A549 (cell line): ENCODE results near the gene HGS. TPM values are rescaled to one million over a fixed set of nuclear protein-coding genes. Genes with fewer than 3 reads are reported as not detected.
A peak's percentile ranks its signal among the peaks of the same experiment; 100 is the strongest.

Experiments
- ATAC-seq, 2 experiments: fragments of 200-7000 bp in 1 of 2; fragments of >200 bp in 1 of 2; cut with Nextera tagmentation in 1 of 2; cut with Tn5 transposase in 1 of 2; 3 replicates each; pipeline versions ENCODE4 v1.8.0 to v1.9.1; 2018 to 2020; ENCODE audit warnings: mild to moderate bottlenecking in 1 of 2, moderate library complexity in 1 of 2
- CTCF ChIA-PET: fragments of 300-600 bp; sonication (Branson Sonifier 250); formaldehyde crosslinking; extraction: SDS; loops from one replicate; lab custom pipeline; 2021; ENCODE audit warnings: antibody characterized with exemption, inconsistent platforms; lab: Yijun Ruan, JAX
- POLR2A ChIA-PET: fragments of 350-600 bp; formaldehyde crosslinking; extraction: SDS; loops from one replicate; lab custom pipeline; 2021; ENCODE audit warnings: antibody characterized with exemption, inconsistent platforms; lab: Yijun Ruan, JAX
- DNase-seq, 2 experiments: peaks; one replicate each; pipeline versions ENCODE4 v3.0.0 to v3.0.0-alpha.2; 2011 to 2016; ENCODE audit warnings: low read depth in 1 of 2, low spot score in 1 of 2
- FAIRE-seq: peaks from 2 replicates; lab custom pipeline; 2011; peaks lifted over from hg19 to GRCh38; lab: Jason Lieb, UNC
- H3K27ac ChIP-seq, 2 experiments: fragments of >200 bp; sonication (Bioruptor Twin); formaldehyde crosslinking; 3 replicates each; pipeline ENCODE4 v1.5.1; 2016 to 2017
- H3K4me1 ChIP-seq: fragments of >200 bp; sonication (Bioruptor Twin); formaldehyde crosslinking; 3 replicates; pipeline ENCODE4 v1.6.1; 2016
- H3K4me2 ChIP-seq: fragments of >200 bp; sonication (Bioruptor Twin); formaldehyde crosslinking; 3 replicates; pipeline ENCODE4 v1.6.1; 2016
- H3K4me3 ChIP-seq: fragments of >200 bp; sonication (Bioruptor Twin); formaldehyde crosslinking; 3 replicates; pipeline ENCODE4 v1.5.1; 2016
- H3K9me3 ChIP-seq: fragments of >200 bp; sonication (Bioruptor Twin); formaldehyde crosslinking; 3 replicates; pipeline ENCODE4 v1.6.1; 2016
- CEBPB ChIP-seq, 2 experiments: fragments of >200 bp in 1 of 2; sonication (Bioruptor Twin) in 1 of 2; formaldehyde crosslinking in 1 of 2; IDR thresholded peaks; 2 replicates each; pipeline ENCODE4 v1.6.1; 2012 to 2016
- CTCF ChIP-seq: fragments of >200 bp; sonication (Bioruptor Twin); formaldehyde crosslinking; IDR thresholded peaks from 3 replicates; pipeline ENCODE4 v1.5.1; 2016
- FOSL2 ChIP-seq, 2 experiments: fragments of 450-650 bp in 1 of 2; fragments of >200 bp in 1 of 2; sonication (Bioruptor Twin) in 1 of 2; formaldehyde crosslinking; IDR thresholded peaks; 2 replicates each; pipeline versions ENCODE4 v1.5.0 to v1.6.1; 2016 to 2020; ENCODE audit warnings: mild to moderate bottlenecking in 1 of 2, moderate library complexity in 1 of 2
- HDAC2 ChIP-seq: fragments of 200-600 bp; sonication (generic); IDR thresholded peaks from 2 replicates; pipeline ENCODE4 v1.6.1; 2016
- HEYL ChIP-seq: fragments of 250-450 bp; sonication (Bioruptor Pico); IDR thresholded peaks from 2 replicates; pipeline ENCODE4 v1.8.0; 2021; ENCODE audit warnings: mild to moderate bottlenecking, moderate library complexity
- HOXB5 ChIP-seq: fragments of 250-450 bp; sonication (Bioruptor Pico); IDR thresholded peaks from 2 replicates; pipeline ENCODE4 v1.5.0; 2020; ENCODE audit warnings: mild to moderate bottlenecking, moderate library complexity
- KDM5A ChIP-seq: fragments of 200-600 bp; sonication (generic); IDR thresholded peaks from 2 replicates; pipeline ENCODE4 v1.6.1; 2016; ENCODE audit warnings: antibody characterized with exemption, mild to moderate bottlenecking
- MAFK ChIP-seq: fragments of 450-650 bp; IDR thresholded peaks from 2 replicates; pipeline ENCODE4 v1.6.1; 2014; ENCODE audit not compliant: partially characterized antibody
- MYC ChIP-seq: IDR thresholded peaks from 2 replicates; pipeline ENCODE4 v1.6.1; 2012; ENCODE audit warnings: mild to moderate bottlenecking, inconsistent platforms, low read length, improper control_type of control experiment, borderline replicate concordance
- NR3C1 ChIP-seq: fragments of >200 bp; sonication (Bioruptor Twin); formaldehyde crosslinking; IDR thresholded peaks from 3 replicates; pipeline ENCODE4 v1.6.1; 2017
- RAD21 ChIP-seq, 2 experiments: fragments of >200 bp in 1 of 2; sonication (Bioruptor Twin) in 1 of 2; formaldehyde crosslinking in 1 of 2; IDR thresholded peaks in 1 of 2; conservative IDR thresholded peaks in 1 of 2; 2 replicates in 1 of 2; 3 replicates in 1 of 2; pipeline ENCODE4 v1.6.1; 2012 to 2018; ENCODE audit warnings: inconsistent platforms in 1 of 2
- RARB ChIP-seq: fragments of 250-450 bp; sonication (Bioruptor Pico); IDR thresholded peaks from 2 replicates; pipeline ENCODE4 v1.8.0; 2021; ENCODE audit warnings: mild to moderate bottlenecking, moderate library complexity
- RNF2 ChIP-seq: fragments of 200-600 bp; sonication (generic); IDR thresholded peaks from 2 replicates; pipeline ENCODE4 v1.6.1; 2016; ENCODE audit warnings: low read depth, mild to moderate bottlenecking, antibody characterized with exemption, moderate library complexity, borderline replicate concordance
- SMC3 ChIP-seq: fragments of >200 bp; sonication (Bioruptor Twin); formaldehyde crosslinking; IDR thresholded peaks from 3 replicates; pipeline ENCODE4 v1.6.1; 2018; ENCODE audit warnings: inconsistent platforms
- ZSCAN20 ChIP-seq: fragments of 250-450 bp; sonication (Bioruptor Pico); IDR thresholded peaks from 2 replicates; pipeline ENCODE4 v1.8.0; 2022; ENCODE audit warnings: mild to moderate bottlenecking, moderate library complexity
- WGBS: methylation state at CpG from one replicate; pipeline ENCODE4 v1.1.6; 2017; ENCODE audit errors: missing lambda C conversion rate; 5-methylcytosine and 5-hydroxymethylcytosine counted together
- polyA plus RNA-seq, 4 experiments: library from polyadenylated mRNA; depleted of rRNA in 3 of 4; stranded (reverse); fragments of >200 nt; fragmentation: RNase III in 1 of 4; extraction: RNeasy Plus Mini Kit Qiagen cat#74134 plus additional on column Dnase treatment in 1 of 4; gene quantifications; 2 replicates in 3 of 4; 3 replicates in 1 of 4; pipeline ENCODE4 v1.2.3, GENCODE V29; 2011 to 2017
- TF ChIP-seq, protein P1 (sequence below): fragments of 150-350 bp; IDR thresholded peaks from 2 replicates; pipeline ENCODE4 v1.6.1; 2014; ENCODE audit warnings: low read depth, mild to moderate bottlenecking, low read length

HGS gene
- polyA plus RNA-seq, 2 of the 4 experiments (the other 2 are of a cell fraction): 85.9 to 130 TPM

DNA sequence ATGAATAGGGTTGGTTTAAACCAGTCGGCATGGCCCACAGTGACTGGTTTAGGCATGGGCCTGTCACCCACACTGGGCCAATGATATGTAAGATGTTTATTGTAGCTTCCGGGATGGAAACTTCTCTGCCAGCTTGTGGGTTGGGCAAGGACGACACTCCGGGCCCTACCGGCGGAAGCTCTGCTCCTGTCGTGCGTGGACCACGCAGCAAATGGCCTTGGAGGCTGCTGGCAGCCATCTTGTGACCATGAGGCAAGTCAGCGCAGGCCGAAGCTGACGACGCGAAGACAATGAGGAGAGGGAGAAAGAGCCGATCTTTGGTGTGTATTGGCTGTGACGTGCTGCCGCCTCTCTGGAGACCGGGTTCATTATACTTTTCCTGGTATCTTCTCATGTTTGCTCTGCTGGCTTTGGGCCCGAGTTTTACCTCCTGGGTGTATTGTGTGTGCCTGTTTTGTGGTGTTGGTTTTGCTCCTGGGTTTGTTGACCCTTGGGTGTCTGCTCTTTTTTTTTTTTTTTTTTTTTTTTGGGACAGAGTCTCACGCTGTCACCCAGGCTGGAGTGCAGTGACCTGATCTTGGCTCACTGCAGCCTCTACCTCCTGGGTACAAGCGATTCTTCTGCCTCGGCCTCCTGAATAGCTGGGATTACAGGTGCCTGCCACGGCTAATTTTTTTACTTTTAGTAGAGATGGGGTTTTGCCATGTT lies 43.7 kb downstream of the HGS start:
- POLR2A ChIA-PET: no interaction called here
- TF ChIP-seq MYC: no peak
- TF ChIP-seq RNF2: no peak
- TF ChIP-seq CEBPB (IDR thresholded peaks at IDR 0.05): no peak
- TF ChIP-seq KDM5A: no peak
- TF ChIP-seq RAD21 (conservative IDR thresholded peaks at IDR 0.05 in 1 of 2, IDR thresholded peaks at IDR 0.05 in 1 of 2): no peak
- TF ChIP-seq HOXB5 (CRISPR knock-in tag): no peak
- TF ChIP-seq, protein P1, sequence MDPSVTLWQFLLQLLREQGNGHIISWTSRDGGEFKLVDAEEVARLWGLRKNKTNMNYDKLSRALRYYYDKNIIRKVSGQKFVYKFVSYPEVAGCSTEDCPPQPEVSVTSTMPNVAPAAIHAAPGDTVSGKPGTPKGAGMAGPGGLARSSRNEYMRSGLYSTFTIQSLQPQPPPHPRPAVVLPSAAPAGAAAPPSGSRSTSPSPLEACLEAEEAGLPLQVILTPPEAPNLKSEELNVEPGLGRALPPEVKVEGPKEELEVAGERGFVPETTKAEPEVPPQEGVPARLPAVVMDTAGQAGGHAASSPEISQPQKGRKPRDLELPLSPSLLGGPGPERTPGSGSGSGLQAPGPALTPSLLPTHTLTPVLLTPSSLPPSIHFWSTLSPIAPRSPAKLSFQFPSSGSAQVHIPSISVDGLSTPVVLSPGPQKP: no peak
- no peak for TF ChIP-seq SMC3
- no peak for TF ChIP-seq MAFK
- TF ChIP-seq HDAC2: no peak
- no peak for TF ChIP-seq FOSL2 (IDR thresholded peaks at IDR 0.05)
- no peak for TF ChIP-seq FOSL2 (CRISPR knock-in tag; IDR thresholded peaks at IDR 0.05)
- no peak for TF ChIP-seq NR3C1
- no peak for TF ChIP-seq ZSCAN20 (CRISPR knock-in tag)
- TF ChIP-seq RARB: no peak
- FAIRE-seq (no peak), ATAC-seq (0 out of 6 replicates have a peak, but pooled peaks of 1 of the 2 experiments have one; percentile 4), DNase-seq (no peak)
- Histone ChIP-seq H3K4me1 (peaks cover 20% of the 10 kb centered on the region), H3K4me3 (no peak overlapping the region), H3K4me2 (no peak overlapping the region), H3K9me3 (no peaks in the 10 kb centered on the region), H3K27ac (no peak overlapping the region)
- CTCF ChIA-PET: interaction anchor here (0.8 to 1.6 kb wide), 8 partner anchors 13 to 190 kb away, joined by 3 to 6 read pairs (median 3); no protein-coding TSS in a partner anchor
- WGBS: 85% methylated on average over 23 of the region's 23 CpGs

DNA sequence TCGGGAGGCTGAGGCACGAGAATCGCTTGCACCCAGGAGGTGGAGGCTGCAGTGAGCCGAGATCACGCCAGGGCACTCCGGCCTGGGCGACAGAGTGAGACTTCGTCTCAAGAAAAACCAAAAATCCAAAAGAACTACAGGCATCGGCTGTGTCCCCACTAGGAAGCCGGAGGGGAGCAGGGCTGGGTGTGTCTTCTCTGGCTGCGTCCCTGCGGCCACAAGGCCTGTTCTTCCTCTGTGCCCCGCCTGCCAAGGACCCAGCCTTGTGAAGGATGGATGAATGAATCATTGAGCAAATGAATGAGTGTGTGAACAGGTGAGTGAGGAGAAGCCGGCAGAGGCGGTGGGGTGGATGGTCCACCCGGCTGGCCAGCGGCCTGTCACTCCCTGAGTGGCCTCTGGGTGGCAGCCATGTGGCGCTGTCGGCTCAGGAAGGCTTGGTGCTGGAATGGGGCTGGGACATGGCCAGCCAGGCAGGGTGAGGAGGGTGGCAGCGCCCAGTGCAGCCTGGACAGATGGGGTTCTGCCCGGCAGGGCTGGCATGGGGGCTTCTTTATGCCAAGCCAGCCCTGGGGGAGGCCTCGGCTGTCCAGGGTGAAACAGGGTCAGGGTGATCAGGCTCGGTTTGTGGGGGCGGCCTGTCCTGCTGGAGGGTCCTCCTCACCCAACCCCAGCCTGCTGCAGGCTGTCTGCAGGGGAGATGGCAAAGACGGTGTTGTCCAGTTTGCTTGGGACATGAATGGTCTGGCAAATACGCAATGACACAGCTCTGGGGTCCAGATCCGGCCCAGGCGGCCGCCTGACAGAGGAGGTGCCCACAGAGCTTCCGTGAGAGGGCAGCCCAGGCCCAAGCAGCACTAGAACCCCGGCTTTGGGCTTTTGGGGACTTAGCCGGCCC lies 49.9 kb downstream of the HGS start:
- POLR2A ChIA-PET: no interaction called here
- H3K4me3 ChIP-seq: 0 out of 3 replicates have a peak overlapping the region, but pooled peaks have one; percentile 11

More for the DNA sequence above, 49.9 kb downstream of the HGS start:
- TF ChIP-seq MYC (0 out of 2 replicates have a peak, but pooled peaks have one; percentile 33), RARB (no peak), CTCF (peak; percentile 97), HEYL (no peak), FOSL2 (IDR thresholded peaks at IDR 0.05) (no peak), FOSL2 (CRISPR knock-in tag; IDR thresholded peaks at IDR 0.05) (peak; percentile 31), RAD21 (conservative IDR thresholded peaks at IDR 0.05 in 1 of 2, IDR thresholded peaks at IDR 0.05 in 1 of 2) (peak; percentile 97 to 98), SMC3 (peak; percentile 87)
- peak overlapping the region in 1 of 2 experiments; percentile 11; a peak in 2 of 6 replicates for H3K27ac ChIP-seq
- DNase-seq (peak; percentile 82 to 100), FAIRE-seq (peak; percentile 67), ATAC-seq (peak; percentile 82 to 93)
- CTCF ChIA-PET: interaction anchor here (0.6 to 8.4 kb wide), 31 partner anchors 11 to 288 kb away, joined by 3 to 96 read pairs (median 5); partner anchors contain the start of gene MCRIP1
- 32% methylated on average over 31 of the region's 32 CpGs for WGBS
- H3K9me3 ChIP-seq: no peaks in the 10 kb centered on the region
- H3K4me2 ChIP-seq: peak overlapping the region; percentile 56
- peaks cover 17% of the 10 kb centered on the region for H3K4me1 ChIP-seq
